Measurements from ENCODE around the gene NPLOC4. TPM values are rescaled to one million over a fixed set of nuclear protein-coding genes. Genes with fewer than 3 reads are reported as not detected.

NPLOC4 gene
- total and polyA plus RNA-seq, 11 donors: 28.2 to 133 (median 99.2) TPM

DNA sequence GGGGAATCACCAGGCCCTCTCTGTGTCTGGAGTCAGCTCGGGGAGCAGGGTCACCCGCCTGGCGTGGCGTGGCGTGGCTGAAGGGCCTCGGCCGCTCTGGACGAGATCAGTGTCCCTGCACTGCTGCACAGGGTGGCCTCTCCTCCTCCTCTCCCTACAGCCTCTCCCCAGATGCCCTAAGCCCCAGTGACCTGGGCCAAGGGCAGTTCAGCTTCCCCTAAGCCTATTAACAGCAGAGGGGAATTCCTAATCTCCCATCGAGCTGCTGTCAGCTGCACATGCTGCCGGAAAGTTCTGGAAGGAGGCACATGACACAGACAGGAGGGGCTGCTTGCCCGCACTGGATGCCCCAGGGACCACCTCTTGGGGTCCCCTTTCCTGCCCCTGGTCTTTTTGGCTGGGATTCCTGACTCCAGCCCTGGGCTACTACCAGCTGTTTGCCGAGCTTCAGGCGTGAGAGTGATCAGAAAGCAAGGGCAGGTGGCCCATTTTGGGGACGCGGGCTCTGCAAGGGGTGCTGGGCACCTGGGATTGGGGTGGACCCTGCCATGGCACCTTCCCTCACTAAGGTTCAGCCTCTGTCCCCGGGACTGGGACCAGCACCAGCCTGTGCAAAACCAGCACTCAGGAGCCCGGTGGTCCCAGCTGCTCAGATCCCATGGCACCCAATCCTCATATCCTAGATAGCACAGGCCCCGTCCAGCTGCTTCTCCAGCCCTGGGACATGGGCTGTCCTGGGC lies 18.6 kb upstream of the NPLOC4 start:
- peaks cover 0 to 33% (median 3%) of the 10 kb centered on the region in 9 donors for H3K27me3 ChIP-seq
- intact Hi-C loops (cut with DNase I): no loop called here
- WGBS, 4 donors: 72 to 94% (median 76%) methylated on average over 10 to 18 of the region's 18 CpGs

DNA sequence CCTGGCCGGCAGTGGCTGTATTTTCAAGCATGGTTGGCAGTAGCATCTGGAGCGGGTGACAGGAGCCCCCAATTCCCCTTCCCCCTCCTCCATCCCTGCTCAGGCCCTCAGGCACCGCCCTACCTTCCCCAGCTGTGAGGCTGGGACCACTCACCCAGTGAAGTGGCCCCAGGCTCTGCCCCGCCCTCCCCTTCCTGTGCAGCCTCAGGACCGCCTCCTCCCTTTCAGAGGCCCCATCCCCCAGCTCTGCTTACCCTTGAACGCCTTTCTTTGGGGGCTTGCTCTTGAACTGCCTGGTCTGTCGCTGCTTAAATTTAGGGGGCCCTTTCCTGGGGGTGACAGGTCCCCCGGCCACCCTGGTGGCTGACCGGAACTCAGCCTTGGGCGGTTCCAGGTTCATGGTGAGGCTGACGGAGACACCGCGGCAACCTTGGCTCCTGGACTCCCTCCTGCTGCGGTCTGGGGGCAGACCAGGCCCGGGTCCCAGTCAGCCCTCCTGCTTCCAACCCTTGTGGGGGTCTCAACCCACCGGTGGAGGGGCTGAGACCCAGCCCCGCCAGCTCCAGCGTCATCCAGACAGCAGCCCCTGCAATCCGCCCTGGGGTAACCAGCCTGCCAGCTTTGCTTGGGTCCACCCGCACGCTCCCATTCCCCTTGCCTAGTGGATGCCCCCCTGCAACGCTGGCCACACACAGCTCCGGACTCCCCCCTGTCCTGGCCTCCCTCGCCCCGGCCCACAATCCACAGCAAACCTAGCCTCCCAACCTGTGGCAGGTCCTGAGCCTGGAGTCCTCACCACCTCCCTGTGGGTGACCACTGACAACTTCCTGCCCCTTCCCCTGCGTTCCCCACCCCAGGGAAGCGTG lies 16.2 kb upstream of the NPLOC4 start:
- WGBS, 4 donors: 45 to 60% (median 52%) methylated on average over 18 to 27 of the region's 27 CpGs

More for the DNA sequence above, 18.6 kb upstream of the NPLOC4 start:
- H3K9me3 ChIP-seq: no peaks in the 10 kb centered on the region
- peaks cover 0 to 15% (median 0%) of the 10 kb centered on the region in 12 donors for H3K4me1 ChIP-seq
- H3K27ac ChIP-seq: no peak overlapping the region
- ATAC-seq (no peak), DNase-seq (no peak)
- no peaks in the 10 kb centered on the region for H3K36me3 ChIP-seq
- no peak overlapping the region for H3K4me3 ChIP-seq
- no peak for TF ChIP-seq POLR2A (IDR thresholded peaks at IDR 0.05)
- TF ChIP-seq CTCF (IDR thresholded peaks at IDR 0.05): no peak

DNA sequence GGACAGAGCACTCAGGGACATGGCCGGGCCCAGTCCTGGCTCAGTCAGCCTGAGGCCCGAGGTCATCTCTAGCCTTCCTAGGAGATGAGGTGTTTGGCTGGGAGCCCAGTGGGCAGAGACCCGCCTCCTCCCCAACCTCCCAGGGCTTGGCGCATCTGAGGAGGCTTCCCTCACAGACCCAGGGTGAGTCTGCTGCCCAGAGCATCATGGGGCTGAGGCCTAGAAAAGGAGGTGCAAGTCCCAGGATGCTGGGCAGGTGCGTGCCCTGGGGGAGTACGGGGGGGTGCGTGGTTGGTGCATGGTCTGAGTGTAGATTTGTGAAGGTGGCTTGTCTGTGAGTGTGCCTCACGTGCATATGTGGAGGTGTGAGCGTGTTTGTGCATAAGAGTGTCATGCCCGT lies 14.8 kb upstream of the NPLOC4 start:
- Histone ChIP-seq H3K4me3 (no peak overlapping the region), H3K27me3 (peaks cover 8 to 69% (median 25%) of the 10 kb centered on the region in 9 donors), H3K36me3 (no peaks in the 10 kb centered on the region), H3K4me1 (peaks cover 0 to 9% (median 0%) of the 10 kb centered on the region in 12 donors), H3K9me3 (peaks cover 0 to 6% (median 0%) of the 10 kb centered on the region in 12 donors), H3K27ac (no peak overlapping the region)
- ATAC-seq (no peak), DNase-seq (no peak)
- TF ChIP-seq CTCF (IDR thresholded peaks at IDR 0.05) (no peak), POLR2A (IDR thresholded peaks at IDR 0.05) (no peak)
- intact Hi-C loops (cut with DNase I): no loop called here
- 70 to 96% (median 80%) methylated on average over 6 to 10 of the region's 10 CpGs for WGBS, 4 donors

More for the DNA sequence above, 16.2 kb upstream of the NPLOC4 start:
- no peak overlapping the region for H3K27ac ChIP-seq
- H3K4me3 ChIP-seq: peak overlapping the region in 1 of 12 donors; percentile 43
- DNase-seq (no peak), ATAC-seq (peak in 1 of 4 donors; percentile 7)
- no peaks in the 10 kb centered on the region for H3K36me3 ChIP-seq
- intact Hi-C loops (cut with DNase I): no loop called here
- H3K27me3 ChIP-seq: peaks cover 7 to 57% (median 24%) of the 10 kb centered on the region in 9 donors
- H3K9me3 ChIP-seq: peaks cover 0 to 6% (median 0%) of the 10 kb centered on the region in 12 donors
- no peak for TF ChIP-seq CTCF (IDR thresholded peaks at IDR 0.05)
- TF ChIP-seq POLR2A (IDR thresholded peaks at IDR 0.05): no peak
- H3K4me1 ChIP-seq: peaks cover 0 to 15% (median 0%) of the 10 kb centered on the region in 12 donors

- Histone ChIP-seq H3K27ac (no peak overlapping the region), H3K27me3 (peaks cover 8 to 69% (median 25%) of the 10 kb centered on the region in 9 donors), H3K9me3 (peaks cover 0 to 6% (median 0%) of the 10 kb centered on the region in 12 donors), H3K4me1 (peaks cover 0 to 8% (median 0%) of the 10 kb centered on the region in 12 donors), H3K4me3 (no peak overlapping the region), H3K36me3 (no peaks in the 10 kb centered on the region)
- TF ChIP-seq POLR2A (IDR thresholded peaks at IDR 0.05) (no peak), CTCF (IDR thresholded peaks at IDR 0.05) (no peak)
- DNase-seq (no peak), ATAC-seq (peak in 1 of 4 donors; percentile 14)
- intact Hi-C loops (cut with DNase I): no loop called here
- WGBS, 4 donors: 72 to 83% (median 81%) methylated on average over 7 to 9 of the region's 9 CpGs
These were observed 14.0 kb upstream of the NPLOC4 start for GRCh38 chr17:81650951-81651350.

Measured in heart left ventricle (tissue), 16 donors.